Activated CD4-positive, alpha-beta memory T cell treated with anti-CD3 and anti-CD28 coated beads, Interleukin-2, amount 10 ng/mL, durations not matched to agents 7 days and 5 days (primary cell): ENCODE data around the gene SMOC1. TPM values are rescaled to one million over a fixed set of nuclear protein-coding genes. Genes with fewer than 3 reads are reported as not detected.

Source experiments
- CTCF ChIA-PET: fragments of 350-600 bp; sonication (Branson Sonifier 250); formaldehyde crosslinking; loops from one replicate; lab custom pipeline; 2021; ENCODE audit warnings: antibody characterized with exemption, inconsistent platforms; lab: Charles Lee
- POLR2A ChIA-PET: fragments of 350-600 bp; sonication (Branson Sonifier 250); formaldehyde crosslinking; loops from one replicate; lab custom pipeline; 2021; ENCODE audit warnings: antibody characterized with exemption; lab: Charles Lee
- DNase-seq: peaks from one replicate; pipeline ENCODE4 v3.0.0-alpha.2; 2020
- H3K27ac Mint-ChIP-seq: one replicate; pipeline ENCODE4 v1.8.0; 2021; ENCODE audit warnings: mild to moderate bottlenecking, mixed read lengths
- H3K27me3 Mint-ChIP-seq: one replicate; pipeline ENCODE4 v1.8.0; 2021; ENCODE audit warnings: mixed read lengths
- H3K36me3 Mint-ChIP-seq: one replicate; pipeline ENCODE4 v1.8.0; 2021; ENCODE audit warnings: low read depth, mixed read lengths
- H3K4me1 Mint-ChIP-seq: one replicate; pipeline ENCODE4 v1.8.0; 2021; ENCODE audit warnings: mixed read lengths
- H3K4me3 Mint-ChIP-seq: one replicate; pipeline ENCODE4 v1.8.0; 2021; ENCODE audit warnings: mild to moderate bottlenecking, mixed read lengths
- H3K9me3 Mint-ChIP-seq: one replicate; pipeline ENCODE4 v1.8.0; 2021; ENCODE audit warnings: mixed read lengths
- total RNA-seq, 2 experiments: library from RNA; stranded (reverse); gene quantifications; one replicate each; pipeline ENCODE4 v1.2.3, GENCODE V29; 2021

Gene SMOC1
- total RNA-seq, 2 experiments from 2014 or later: not detected

- no peaks in the 10 kb centered on the region for H3K36me3 Mint-ChIP-seq
- no peaks in the 10 kb centered on the region for H3K4me1 Mint-ChIP-seq
- ChIA-PET POLR2A (no interaction called here), CTCF (no interaction called here)
- H3K4me3 Mint-ChIP-seq: no peak overlapping the region
- peaks cover 9% of the 10 kb centered on the region for H3K9me3 Mint-ChIP-seq
- DNase-seq: no peak
- H3K27me3 Mint-ChIP-seq: peaks cover 27% of the 10 kb centered on the region
- H3K27ac Mint-ChIP-seq: no peak overlapping the region
Measured at GRCh38 chr14:69943084-69943780, 64.0 kb downstream of the SMOC1 start.

DNA sequence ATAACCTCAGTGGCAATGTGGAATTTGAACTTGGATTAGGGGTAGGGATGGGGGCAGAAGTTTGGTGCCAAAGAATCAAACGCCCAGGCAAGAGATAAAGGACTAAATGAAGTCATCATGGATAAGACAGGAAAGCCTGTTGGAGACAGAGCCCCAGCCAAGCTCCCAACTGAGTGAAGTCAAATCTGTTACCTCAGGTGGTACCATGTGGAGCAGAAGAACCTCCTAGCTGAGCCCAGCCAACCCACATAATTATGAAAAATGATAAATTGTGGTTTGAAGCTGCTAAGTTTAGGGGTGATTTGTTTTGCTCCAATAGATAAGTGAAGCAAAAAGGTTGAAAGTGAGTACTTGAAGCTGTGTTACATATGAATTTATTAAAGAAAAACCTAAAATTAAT, 66.1 kb downstream of the SMOC1 start:
- CTCF ChIA-PET: interaction anchor here (2.3 kb wide), 1 partner anchor 83 kb away, joined by 6 read pairs; no protein-coding TSS in a partner anchor
- Mint-ChIP-seq H3K27me3 (peaks cover 23% of the 10 kb centered on the region), H3K4me1 (no peaks in the 10 kb centered on the region), H3K9me3 (peaks cover 9% of the 10 kb centered on the region), H3K36me3 (no peaks in the 10 kb centered on the region), H3K4me3 (no peak overlapping the region), H3K27ac (no peak overlapping the region)
- POLR2A ChIA-PET: no interaction called here
- DNase-seq: no peak

DNA sequence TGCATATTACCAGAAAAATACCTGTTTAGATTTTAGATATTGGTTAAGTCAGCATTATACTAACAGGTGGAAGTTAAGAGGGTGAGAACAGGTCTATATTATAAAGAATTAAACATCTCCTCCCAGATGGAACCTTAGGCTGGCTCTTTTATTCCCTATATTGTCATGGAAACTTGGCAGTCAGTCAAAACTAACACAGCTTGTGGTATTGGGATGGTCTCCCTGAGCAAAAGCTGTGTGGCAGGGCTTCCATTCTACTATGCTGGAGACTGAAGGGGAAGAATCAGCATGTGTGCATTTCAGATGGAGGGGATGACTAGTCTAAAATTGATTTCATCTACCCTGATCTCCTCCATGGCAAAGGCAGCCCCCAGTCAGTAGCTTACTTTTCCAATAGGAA, 66.7 kb downstream of the SMOC1 start:
- peaks cover 22% of the 10 kb centered on the region for H3K27me3 Mint-ChIP-seq
- no peak overlapping the region for H3K27ac Mint-ChIP-seq
- H3K9me3 Mint-ChIP-seq: peaks cover 9% of the 10 kb centered on the region
- POLR2A ChIA-PET: no interaction called here
- no peaks in the 10 kb centered on the region for H3K36me3 Mint-ChIP-seq
- H3K4me1 Mint-ChIP-seq: no peaks in the 10 kb centered on the region
- H3K4me3 Mint-ChIP-seq: no peak overlapping the region
- no peak for DNase-seq
- CTCF ChIA-PET: interaction anchor here (2.3 kb wide), 1 partner anchor 83 kb away, joined by 6 read pairs; no protein-coding TSS in a partner anchor

DNA sequence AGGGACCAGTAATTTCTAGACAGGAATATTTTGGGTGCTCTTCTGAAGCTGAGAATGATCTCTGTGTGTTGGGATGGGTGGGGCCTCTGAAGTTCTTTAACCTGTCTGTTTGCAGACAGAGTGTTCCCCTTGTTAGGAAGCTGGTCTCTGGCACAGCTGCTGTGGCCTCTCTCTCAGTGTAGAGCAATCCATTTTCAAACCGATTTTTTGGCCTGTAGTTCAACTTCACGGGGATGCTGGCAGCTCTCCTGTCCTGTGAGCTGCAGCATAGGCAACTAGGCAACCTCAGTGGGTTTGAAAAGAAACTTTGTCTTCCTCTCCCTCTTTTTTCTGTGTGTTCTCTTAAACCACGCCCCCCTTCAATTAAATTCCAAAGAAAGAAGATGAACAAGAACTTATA, 69.1 kb downstream of the SMOC1 start:
- POLR2A ChIA-PET: no interaction called here
- H3K36me3 Mint-ChIP-seq: no peaks in the 10 kb centered on the region
- H3K27me3 Mint-ChIP-seq: peaks cover 9% of the 10 kb centered on the region
- no peaks in the 10 kb centered on the region for H3K4me1 Mint-ChIP-seq
- DNase-seq: no peak
- CTCF ChIA-PET: no interaction called here
- H3K4me3 Mint-ChIP-seq: no peak overlapping the region
- H3K9me3 Mint-ChIP-seq: peaks cover 9% of the 10 kb centered on the region
- H3K27ac Mint-ChIP-seq: no peak overlapping the region

DNA sequence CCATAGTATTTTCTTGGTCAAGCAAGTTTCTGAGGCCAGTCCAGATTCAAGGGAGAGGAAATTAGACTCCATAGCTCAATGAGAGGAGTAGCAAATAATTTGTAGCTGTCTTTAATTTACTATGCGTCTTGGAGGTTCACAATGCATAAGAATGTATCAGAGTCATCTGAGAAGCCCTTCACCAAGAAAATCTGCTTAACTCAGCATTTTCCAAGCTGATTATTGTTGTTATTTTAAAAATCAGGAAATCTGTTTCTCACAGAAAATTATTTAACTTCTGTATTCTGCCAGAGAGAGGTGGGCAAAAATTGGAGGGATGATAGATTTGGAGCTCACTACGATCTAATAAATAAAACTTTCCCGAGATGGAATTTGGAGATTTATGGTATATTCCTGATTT, 72.0 kb downstream of the SMOC1 start:
- Mint-ChIP-seq H3K9me3 (no peaks in the 10 kb centered on the region), H3K27me3 (peaks cover 13% of the 10 kb centered on the region), H3K4me1 (no peaks in the 10 kb centered on the region), H3K27ac (no peak overlapping the region), H3K36me3 (no peaks in the 10 kb centered on the region), H3K4me3 (no peak overlapping the region)
- ChIA-PET CTCF (no interaction called here), POLR2A (no interaction called here)
- DNase-seq: no peak

- H3K27me3 Mint-ChIP-seq: peaks cover 19% of the 10 kb centered on the region
- H3K9me3 Mint-ChIP-seq: no peaks in the 10 kb centered on the region
- H3K36me3 Mint-ChIP-seq: no peaks in the 10 kb centered on the region
- no peak overlapping the region for H3K4me3 Mint-ChIP-seq
- CTCF ChIA-PET: no interaction called here
- no peaks in the 10 kb centered on the region for H3K4me1 Mint-ChIP-seq
- no peak for DNase-seq
- H3K27ac Mint-ChIP-seq: no peak overlapping the region
- POLR2A ChIA-PET: no interaction called here
Measured at GRCh38 chr14:69951935-69952334, 72.7 kb downstream of the SMOC1 start.

DNA sequence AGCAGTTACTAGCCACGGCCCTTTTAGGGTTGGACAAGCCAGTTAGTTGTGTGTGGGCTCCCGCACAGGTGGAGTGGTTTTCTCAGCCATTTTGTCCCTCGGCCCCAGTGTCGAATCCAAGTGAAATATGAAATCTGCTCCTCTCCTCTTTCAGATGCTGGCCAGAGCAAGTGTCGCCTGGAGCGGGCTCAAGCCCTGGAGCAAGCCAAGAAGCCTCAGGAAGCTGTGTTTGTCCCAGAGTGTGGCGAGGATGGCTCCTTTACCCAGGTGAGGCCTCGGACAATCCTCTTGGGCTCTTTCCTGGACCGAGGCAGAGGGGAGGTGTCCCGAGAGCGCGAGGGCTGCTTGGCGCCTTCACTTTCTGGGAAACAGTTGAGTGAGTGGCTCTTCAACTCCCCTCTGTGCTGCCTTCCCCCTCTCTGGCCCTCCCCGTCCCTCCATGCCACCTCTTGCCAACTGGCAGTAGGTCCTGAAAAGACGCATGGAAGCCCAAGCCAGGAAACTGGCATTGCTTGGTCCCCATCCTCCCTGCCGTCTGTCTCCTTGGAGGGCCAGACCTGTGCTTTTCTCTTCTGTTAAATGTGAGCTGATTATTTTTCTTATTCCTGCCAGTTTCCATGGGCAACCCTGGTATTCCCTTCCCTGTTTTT, 74.2 kb downstream of the SMOC1 start:
- POLR2A ChIA-PET: no interaction called here
- no peaks in the 10 kb centered on the region for H3K4me1 Mint-ChIP-seq

DNA sequence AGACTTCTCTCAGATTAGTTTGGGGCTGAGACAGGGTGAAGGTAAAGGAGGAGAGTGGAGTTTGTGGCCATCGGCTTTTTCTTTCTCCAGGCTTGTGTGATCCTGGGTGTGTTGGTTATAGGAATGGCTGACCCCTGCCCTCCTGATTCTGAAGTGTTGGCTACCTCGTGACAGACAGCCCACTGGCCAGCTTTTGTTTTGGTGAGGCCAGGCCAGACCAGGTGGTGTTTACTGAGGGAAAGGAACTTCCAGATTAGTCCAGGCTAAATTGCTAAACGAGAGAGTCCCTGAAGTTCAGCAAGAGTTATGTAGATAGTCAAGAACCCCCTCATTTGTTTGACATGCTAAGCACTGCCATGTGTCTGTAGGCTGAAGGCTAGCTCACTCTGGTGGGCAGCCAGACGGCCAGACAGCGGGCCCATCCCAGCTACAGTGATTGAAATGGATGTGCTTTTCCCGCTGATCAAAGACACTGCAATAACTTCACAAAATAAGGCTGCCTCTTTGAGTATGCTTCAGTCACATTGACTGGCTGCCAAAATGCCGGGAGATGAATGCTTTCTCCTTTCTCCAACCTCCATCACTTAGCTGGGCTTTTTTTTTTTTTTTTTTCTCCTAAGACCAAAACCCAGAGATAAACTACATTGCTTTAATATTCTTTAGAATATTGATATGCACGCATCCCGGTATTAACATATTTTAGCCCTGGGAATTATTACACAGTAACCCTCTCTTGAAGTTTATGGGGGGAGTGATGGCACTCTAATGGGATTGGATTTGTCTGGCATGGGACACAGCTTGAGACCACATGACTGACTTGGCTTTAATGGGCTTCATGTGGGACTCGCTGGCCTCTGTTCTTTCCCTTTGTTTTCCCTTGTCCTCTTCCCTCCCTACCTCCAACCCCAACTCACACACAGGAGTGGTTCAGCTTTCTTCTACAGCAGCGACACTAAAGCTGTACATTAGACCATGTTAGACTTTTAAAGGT, 76.9 kb downstream of the SMOC1 start:
- Mint-ChIP-seq H3K27ac (no peak overlapping the region), H3K9me3 (no peaks in the 10 kb centered on the region), H3K4me1 (no peaks in the 10 kb centered on the region), H3K36me3 (no peaks in the 10 kb centered on the region), H3K27me3 (peaks cover 32% of the 10 kb centered on the region), H3K4me3 (no peak overlapping the region)
- no peak for DNase-seq
- ChIA-PET POLR2A (no interaction called here), CTCF (no interaction called here)

More for the DNA sequence above, 74.2 kb downstream of the SMOC1 start:
- H3K27me3 Mint-ChIP-seq: peaks cover 26% of the 10 kb centered on the region
- H3K9me3 Mint-ChIP-seq: no peaks in the 10 kb centered on the region
- no peak overlapping the region for H3K4me3 Mint-ChIP-seq
- H3K36me3 Mint-ChIP-seq: no peaks in the 10 kb centered on the region
- DNase-seq: no peak
- CTCF ChIA-PET: no interaction called here
- H3K27ac Mint-ChIP-seq: no peak overlapping the region

DNA sequence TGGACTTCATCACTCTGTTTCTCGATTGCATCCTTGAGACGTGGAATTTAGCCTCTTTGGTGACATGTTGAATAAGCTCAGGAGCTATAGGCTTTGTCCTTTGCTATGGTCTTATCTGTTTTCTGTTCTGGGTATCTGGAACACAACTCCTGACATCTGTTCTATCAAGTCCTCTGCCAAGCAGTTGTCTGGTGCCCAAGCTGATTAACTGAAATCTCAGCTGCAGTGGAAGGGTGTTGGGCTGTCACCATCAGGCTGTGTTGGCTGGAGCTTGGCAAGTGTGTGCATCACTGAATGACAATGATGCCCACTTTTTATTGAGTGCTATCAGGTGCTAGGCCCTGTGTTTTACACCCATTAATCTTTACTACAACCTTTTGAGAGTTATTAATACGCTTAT, 77.8 kb downstream of the SMOC1 start:
- H3K27me3 Mint-ChIP-seq: peaks cover 32% of the 10 kb centered on the region
- DNase-seq: no peak
- POLR2A ChIA-PET: no interaction called here
- no peaks in the 10 kb centered on the region for H3K9me3 Mint-ChIP-seq
- CTCF ChIA-PET: no interaction called here
- H3K4me1 Mint-ChIP-seq: no peaks in the 10 kb centered on the region
- no peak overlapping the region for H3K27ac Mint-ChIP-seq
- no peak overlapping the region for H3K4me3 Mint-ChIP-seq
- H3K36me3 Mint-ChIP-seq: no peaks in the 10 kb centered on the region

GRCh38 chr14:69957986-69958385, 78.8 kb downstream of the SMOC1 start:
- Mint-ChIP-seq H3K36me3 (no peaks in the 10 kb centered on the region), H3K27ac (no peak overlapping the region), H3K9me3 (no peaks in the 10 kb centered on the region), H3K4me3 (no peak overlapping the region), H3K4me1 (no peaks in the 10 kb centered on the region), H3K27me3 (peaks cover 32% of the 10 kb centered on the region)
- no peak for DNase-seq
- ChIA-PET CTCF (no interaction called here), POLR2A (no interaction called here)

- POLR2A ChIA-PET: no interaction called here
- H3K4me3 Mint-ChIP-seq: no peak overlapping the region
- H3K36me3 Mint-ChIP-seq: no peaks in the 10 kb centered on the region
- no peak for DNase-seq
- H3K4me1 Mint-ChIP-seq: no peaks in the 10 kb centered on the region
- no peak overlapping the region for H3K27ac Mint-ChIP-seq
- H3K27me3 Mint-ChIP-seq: peaks cover 28% of the 10 kb centered on the region
- no peaks in the 10 kb centered on the region for H3K9me3 Mint-ChIP-seq
- CTCF ChIA-PET: no interaction called here
Measured at GRCh38 chr14:69959136-69959535, 79.9 kb downstream of the SMOC1 start.

GRCh38 chr14:69960296-69960695, 81.1 kb downstream of the SMOC1 start:
- Mint-ChIP-seq H3K27ac (no peak overlapping the region), H3K4me3 (no peak overlapping the region), H3K4me1 (no peaks in the 10 kb centered on the region), H3K27me3 (peaks cover 22% of the 10 kb centered on the region), H3K9me3 (no peaks in the 10 kb centered on the region), H3K36me3 (no peaks in the 10 kb centered on the region)
- ChIA-PET POLR2A (no interaction called here), CTCF (no interaction called here)
- no peak for DNase-seq

DNA sequence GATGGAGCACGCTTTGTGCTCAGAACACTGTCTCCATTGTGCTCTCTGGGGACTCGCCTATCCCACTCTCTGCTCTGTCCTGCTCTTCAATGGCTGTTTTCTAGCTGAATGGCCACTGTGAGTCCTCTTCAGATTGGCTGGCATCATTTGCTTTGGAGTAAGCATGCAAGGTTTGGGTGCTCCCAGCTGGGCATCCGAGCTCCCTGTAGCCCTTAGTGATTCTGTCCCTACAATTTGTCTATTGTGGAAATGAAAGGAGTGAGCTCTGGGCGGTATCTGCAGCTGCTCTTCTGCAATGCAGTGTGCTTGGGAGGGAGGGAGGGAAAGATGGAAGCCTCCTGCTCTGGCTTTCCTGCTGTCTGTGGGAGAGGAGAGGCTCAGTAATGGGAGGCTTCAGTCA, 84.8 kb downstream of the SMOC1 start:
- Mint-ChIP-seq H3K27ac (no peak overlapping the region), H3K4me3 (no peak overlapping the region), H3K9me3 (no peaks in the 10 kb centered on the region), H3K4me1 (no peaks in the 10 kb centered on the region), H3K27me3 (peaks cover 9% of the 10 kb centered on the region), H3K36me3 (no peaks in the 10 kb centered on the region)
- DNase-seq: no peak
- CTCF ChIA-PET: no interaction called here
- POLR2A ChIA-PET: no interaction called here
